Fibroblast of skin of scalp (primary cell): Measurements from ENCODE around the gene PEA15.

Source experiments
- DNase-seq: peaks from one replicate; pipeline ENCODE4 v3.0.0-alpha.2; 2013

Gene PEA15

DNA sequence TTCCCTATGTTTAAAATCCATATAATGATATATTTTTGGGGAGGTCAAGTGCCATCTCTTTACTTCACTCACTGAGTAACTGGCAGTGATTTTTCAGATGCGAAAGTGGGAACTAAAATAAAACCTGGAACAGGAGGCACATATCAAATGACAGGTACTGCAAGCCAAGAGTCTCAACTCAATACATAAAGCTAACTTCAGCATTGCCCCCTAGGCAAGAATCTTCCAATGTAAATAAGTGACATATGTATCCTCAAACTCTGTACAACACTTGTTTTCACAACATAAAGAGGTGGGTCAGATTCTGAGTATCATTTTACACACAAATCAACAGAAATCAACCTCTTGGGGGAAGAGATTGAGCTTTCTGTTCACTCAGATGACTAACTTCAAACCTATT, 39.0 kb downstream of the PEA15 start:
- no peak for DNase-seq

DNA sequence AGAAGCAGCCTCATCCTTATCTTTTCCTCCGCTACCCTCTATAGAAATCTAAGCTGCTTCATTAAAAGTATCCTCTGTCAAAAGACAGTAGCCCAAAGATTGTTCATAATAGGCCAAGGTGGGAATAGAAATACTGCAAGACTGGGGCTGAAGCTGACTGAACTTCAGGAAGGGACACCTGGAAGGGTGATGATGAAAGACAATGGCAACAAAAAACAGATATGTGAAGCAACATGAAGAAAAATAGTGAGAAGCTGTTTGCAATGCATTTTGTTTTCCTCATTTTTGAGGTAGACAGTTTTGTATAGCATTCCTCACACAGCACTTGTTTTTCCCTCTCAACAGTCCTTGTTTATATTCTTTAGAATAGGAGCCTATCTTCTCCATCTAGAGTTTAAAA, 40.2 kb downstream of the PEA15 start:
- no peak for DNase-seq

DNA sequence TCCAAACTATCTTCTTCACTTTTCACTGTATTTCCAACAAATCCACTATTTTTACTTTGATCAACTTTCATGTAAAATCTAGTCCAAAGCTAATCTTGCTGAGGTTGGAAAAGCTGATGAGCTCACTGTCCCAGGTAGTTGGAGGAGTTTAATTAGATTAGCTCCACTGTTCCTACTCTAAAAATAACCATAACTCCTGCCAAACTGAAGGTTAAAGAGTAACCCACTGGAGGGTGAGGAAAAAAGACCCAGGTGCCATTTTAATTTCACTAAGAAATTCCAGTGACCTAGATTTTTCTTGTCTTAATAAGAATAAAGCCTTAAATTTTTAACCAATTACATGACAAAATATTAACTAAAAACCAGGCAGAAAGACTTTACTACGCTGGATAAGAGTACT, 41.9 kb downstream of the PEA15 start:
- no peak for DNase-seq

DNA sequence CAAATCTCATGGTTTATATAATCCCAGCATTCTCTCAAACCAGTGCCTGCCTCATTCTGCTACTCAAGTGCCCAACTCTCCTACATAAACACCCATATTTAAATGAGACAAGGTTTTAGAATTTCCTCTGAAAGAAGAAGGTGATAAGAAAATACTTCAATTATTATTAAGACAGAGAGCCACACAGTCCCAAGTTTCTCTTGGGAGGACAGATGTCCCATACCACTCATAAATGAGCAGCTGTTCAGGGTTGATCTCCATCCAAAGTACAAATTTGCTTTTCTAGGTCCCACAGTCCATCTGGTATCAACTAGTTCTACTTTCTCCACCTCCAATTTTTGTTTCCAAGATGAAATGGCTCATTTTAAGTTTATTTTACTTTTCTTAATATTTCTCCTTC, 45.8 kb downstream of the PEA15 start:
- no peak for DNase-seq

DNA sequence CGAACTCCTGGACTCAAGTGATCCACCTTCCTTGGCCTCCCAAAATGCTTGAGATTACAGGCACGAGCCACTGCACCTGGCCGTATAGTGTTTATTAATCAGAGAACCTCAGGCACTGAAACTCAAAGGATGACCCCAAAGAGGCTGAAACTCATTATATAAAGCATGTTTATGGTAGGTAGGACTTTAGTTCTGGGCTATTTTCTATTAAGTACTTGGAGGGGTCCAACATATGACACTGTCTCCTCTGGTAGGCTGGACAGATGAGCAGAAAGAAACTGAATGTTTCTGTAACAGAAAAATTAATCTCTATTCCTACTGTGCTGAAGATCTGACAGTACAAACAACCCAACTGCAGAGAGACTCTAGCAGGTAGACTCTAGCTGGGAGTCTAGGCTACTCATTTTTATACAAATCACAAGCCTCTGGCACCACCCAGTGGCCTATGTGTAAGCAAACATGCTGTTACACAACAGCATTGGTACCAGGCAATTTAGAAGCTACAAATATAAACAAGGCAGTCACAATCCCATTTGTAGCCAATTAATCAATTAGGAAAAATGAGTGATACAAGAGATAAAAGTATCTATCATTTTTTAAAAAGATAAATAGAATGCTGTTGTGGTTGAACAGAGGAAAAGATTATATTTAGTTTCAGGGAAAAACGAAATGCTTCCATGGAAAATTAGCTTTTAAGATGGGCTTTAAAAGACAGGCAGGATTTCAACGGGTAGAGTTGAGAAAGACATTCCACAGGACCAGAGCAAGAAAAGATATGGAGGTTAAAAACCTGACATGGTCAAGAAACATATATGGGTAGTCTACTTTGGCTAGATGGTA, 46.7 kb downstream of the PEA15 start:
- peak; percentile 73 for DNase-seq

DNA sequence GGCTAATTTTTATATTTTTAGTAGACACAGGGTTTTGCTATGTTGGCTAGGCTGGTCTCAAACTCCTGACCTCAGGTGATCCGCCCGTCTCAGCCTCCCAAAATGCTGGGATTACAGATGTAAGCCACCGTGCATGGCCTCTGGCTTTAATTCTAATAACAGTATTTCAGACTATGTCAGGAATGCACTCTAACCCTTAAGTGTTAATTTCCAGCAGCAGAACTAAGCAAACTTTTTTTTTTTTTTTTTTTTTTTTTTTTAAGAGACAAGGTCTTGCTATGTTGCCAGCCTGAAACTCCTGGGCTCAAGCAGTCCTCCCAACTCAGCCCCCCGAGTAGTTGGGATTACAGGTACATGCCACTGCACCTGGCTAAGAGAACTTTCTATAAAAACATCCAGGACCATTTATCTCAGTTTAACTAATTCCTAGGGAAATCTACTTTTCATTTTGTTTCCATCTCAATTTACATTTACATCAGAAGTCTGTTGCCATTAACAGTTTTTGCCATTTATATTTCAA, 50.7 kb downstream of the PEA15 start:
- no peak for DNase-seq

DNA sequence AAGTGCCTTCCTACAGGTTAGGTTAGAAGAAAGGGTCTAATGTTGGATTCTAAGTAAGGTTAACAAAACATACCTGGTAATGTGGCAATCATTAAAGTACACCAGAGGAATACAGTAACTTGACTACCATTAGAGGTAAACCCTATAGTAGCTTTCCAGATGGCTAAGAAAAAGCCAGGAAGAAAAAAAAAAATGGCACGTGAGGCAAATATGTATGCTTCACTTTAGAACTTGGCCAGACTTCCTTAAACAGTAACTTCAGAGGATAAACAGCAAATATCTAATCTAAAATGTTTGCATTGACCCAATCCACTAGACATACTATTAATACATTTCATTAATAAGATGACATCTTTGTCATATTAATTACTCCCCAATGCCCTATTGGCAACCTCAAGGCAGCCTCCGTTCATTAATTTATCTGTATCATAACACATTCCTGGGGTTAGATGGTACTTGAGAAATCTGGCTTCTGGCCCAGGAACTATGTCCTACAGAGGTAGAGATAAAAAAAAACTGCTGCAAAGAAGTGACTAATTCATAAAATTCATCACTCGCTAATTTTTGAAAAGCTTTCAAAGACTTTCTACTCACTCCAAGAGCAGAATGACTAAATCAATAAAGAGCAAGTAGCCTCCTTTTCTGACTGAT, 51.3 kb downstream of the PEA15 start:
- DNase-seq: peak; percentile 81

DNA sequence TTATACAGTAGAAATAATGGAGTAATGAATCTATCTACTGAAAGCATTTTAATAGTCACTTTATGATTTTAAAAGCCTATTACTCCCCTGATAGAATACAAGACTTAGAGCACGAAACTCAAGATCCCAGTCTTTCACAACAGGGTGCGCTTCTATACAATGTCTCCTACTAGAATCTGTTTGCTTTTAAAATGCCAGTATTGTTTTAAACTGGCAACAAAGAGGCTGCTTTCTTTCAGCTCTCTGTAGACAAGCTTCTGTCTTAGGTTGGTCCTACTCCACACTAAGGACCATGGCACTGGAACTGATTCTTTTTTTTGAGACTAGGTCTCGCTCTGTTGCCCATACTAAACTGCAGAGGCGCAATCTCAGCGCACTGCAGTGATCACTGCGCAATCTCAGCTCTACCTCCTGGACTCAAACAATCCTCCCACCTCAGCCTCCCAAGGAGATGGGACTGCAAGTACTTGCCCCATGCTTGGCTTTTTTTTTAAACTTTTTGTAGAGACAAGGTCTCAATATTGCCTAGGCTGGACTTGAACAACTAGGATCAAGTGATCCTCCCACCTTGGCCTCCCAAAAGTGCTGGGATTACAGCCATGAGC, 52.3 kb downstream of the PEA15 start:
- DNase-seq: no peak

DNA sequence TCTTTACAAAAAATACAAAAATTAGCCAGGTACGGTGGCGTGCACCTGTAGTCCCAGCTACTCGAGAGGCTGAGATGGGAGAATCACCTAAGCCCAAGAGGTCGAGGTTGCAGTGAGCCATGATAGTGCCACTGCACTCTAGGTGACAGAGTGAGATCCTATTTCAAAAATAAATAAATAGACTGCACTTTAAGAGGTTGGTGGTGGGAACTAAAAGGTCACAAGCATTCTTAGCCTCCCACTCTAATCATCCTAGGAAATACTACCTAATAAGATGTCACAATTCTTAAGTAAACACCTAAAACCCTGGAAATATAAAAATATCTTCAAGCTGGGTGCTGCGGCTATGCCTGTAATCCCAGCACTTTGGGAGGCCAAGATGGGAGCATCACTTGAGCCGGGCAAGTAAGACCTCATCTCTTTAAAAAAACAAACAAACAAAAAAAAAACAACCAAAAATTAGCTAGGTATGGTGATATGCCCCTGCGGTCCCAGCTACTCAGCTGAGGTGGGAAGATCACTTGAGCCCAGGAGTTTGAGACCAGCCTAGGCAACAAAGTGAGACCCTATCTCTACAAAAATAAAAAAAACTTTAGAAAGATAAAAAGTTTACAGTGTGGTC, 53.1 kb downstream of the PEA15 start:
- DNase-seq: no peak

DNA sequence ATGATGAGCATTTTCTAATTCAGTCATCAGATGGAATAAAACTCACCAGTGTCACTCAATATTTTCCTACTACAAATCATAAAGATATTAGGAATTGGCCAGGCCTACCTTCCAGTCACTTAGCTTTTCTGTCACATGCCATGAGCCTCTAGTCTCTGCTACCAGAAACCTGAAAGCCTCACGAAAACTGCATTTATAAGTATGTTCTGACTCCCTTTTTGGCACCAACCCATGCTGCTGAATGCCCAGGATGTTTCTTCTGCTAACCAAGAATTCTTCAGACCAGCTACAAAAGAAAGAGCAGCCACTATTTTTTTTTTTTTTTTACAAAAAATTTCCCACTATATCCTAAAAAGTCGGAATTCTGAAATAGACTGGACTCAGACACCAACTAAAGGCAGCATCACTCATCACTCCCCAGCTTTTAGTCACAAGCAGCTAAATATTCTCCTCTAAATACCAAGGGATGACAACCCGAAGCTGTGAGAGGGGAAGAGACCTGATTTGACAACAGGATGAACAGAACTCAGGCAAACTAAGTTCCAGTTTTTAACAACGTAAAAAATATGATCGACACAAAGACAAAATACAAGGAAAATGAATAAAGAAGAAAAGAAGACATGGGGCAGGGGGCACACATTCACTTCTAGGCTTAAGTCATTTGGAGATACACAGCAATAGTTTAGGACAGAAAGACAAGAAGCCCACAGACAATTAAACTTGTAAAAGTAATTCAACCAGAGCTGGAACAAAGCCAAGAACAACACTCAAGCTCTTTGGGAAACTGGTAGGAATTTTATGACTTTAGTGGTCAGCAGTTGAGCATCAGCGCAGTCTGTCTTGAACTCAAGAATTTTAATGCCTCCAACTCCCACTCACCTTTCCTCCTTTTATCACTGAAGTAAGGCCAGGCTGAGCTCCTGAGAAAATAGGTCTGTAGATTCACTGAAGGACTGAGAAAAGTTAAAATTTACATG, 55.5 kb downstream of the PEA15 start:
- DNase-seq: peak; percentile 81

DNA sequence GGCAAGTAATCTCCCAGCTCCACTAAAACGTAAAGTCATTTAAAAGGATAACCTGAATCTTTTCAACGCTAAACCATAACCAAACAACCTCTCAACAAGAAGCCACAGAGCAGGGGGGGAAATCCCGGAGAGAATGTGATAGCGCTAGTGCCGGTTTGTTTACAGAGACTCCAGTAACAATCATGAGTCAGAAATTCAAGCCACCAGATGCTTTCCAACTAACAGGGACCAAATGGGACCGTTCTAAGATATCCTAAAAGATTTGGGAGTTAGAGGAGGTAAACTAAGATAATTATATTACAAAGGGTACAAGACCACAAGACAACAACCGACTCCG, 56.3 kb downstream of the PEA15 start:
- DNase-seq: peak; percentile 63

DNA sequence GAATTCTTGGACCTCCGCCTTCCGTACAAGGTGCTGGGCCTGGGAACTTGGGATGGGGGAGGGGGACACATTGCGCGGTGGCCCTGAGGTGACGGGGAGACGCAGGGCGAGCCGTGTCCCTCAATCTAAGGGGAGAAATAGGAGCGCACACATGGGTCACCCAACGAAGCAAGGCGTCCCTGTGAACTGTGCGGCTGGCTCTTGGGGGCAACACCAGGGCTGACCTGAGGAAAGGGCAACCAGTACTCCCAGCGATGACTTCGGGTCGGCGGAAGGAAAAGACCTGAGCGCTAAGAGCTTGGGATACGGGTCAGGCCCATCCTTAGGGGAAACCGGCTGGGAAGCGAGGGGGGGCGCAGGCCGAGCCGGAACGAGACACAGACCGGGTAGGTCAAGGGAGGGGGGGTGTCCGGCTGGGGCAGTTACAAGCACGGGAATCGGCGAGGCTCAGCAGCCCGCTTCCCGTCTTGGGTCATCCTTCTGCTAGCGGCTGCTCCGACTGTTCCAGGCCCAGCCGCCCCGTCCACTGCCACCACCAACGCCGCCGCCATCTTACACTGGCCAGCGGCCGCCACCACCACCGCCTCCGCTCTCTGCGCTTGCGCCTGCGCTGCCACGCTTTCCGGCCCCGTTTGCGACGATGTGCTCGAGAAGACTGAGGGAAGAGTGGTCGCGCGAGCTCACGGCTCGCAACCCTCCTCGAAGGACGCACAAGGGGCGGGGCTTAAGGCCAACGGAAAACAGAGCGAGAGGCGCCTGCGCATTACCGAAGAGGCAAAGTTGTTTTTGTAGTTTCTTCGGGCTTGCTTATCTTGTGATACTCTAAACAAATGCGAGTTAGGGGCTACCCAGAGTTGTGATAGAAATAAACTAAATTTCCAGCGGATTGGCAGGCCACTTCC, 57.0 kb downstream of the PEA15 start, which contains the start of gene DCAF8:
Gene DCAF8, minus strand, starts transcription at position 657 of the 902 bp plus-strand sequence. CDS start 18,541 bp downstream, outside the sequence.
- peak; percentile 97 for DNase-seq

DNA sequence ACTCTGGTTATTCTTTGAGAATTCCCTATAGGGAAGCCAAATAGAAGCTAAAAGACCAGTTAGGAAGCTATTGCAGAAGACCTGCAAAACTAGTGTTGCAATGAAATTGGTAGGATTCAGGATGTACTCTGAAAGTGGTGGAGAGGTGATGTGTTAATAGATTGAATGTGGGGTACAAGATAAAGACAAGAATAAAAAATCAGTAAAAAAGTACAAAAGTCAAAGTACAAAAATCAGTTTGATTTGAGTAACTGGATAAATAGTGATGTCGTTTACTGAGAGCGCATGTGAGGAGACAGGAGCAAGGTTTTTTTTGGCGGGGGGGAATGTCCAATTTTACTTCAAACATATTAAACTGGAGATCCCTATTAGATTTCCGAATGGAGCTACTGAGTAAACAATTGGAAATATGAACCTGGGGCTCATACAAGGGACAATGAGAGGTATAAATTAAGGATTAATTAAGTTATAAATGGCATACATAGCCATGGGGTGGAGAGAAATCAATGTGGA, 59.7 kb downstream of the PEA15 start:
- no peak for DNase-seq
